Measurements from ENCODE around the gene GASK1A.

GASK1A gene

GRCh38 chr3:43090238-43090637 lies 111.1 kb downstream of the GASK1A start:
- TF ChIP-seq CTCF (IDR thresholded peaks at IDR 0.05): no peak

- TF ChIP-seq CTCF (IDR thresholded peaks at IDR 0.05): no peak
Measured at GRCh38 chr3:43091481-43091880, 112.4 kb downstream of the GASK1A start.

- TF ChIP-seq CTCF (IDR thresholded peaks at IDR 0.05): no peak
Measured at GRCh38 chr3:43093006-43093405, 113.9 kb downstream of the GASK1A start.

- TF ChIP-seq CTCF (IDR thresholded peaks at IDR 0.05): no peak
Measured at GRCh38 chr3:43093974-43094373, 114.9 kb downstream of the GASK1A start.

GRCh38 chr3:43094381-43094780 lies 115.3 kb downstream of the GASK1A start:
- no peak for TF ChIP-seq CTCF (IDR thresholded peaks at IDR 0.05)

- TF ChIP-seq CTCF (IDR thresholded peaks at IDR 0.05): no peak
Measured at GRCh38 chr3:43094851-43095250, 115.7 kb downstream of the GASK1A start.

GRCh38 chr3:43095370-43095769 lies 116.3 kb downstream of the GASK1A start:
- TF ChIP-seq CTCF (IDR thresholded peaks at IDR 0.05): no peak

- no peak for TF ChIP-seq CTCF (IDR thresholded peaks at IDR 0.05)
Measured at GRCh38 chr3:43096761-43097160, 117.7 kb downstream of the GASK1A start.
